HUES48 (cell line): ENCODE results near the gene CSRNP2.
"Not testable (repeated sequence)": the region's sequence is repeated elsewhere in the genome, so short reads cannot be mapped to it uniquely, and the experiment has no call there.

Experiments used
- H3K27ac ChIP-seq: one replicate; pipeline ENCODE4 v1.7.0; 2013; ENCODE audit warnings: low read depth, low read length, inconsistent platforms
- H3K27me3 ChIP-seq: 2 replicates; pipeline ENCODE4 v1.6.1; 2013; ENCODE audit warnings: mild to moderate bottlenecking, low read length; ENCODE audit not compliant: control insufficient read depth, insufficient read depth
- H3K36me3 ChIP-seq: 2 replicates; pipeline ENCODE4 v1.6.1; 2013; ENCODE audit warnings: low read length; ENCODE audit not compliant: control insufficient read depth, insufficient read depth
- H3K4me1 ChIP-seq: 2 replicates; pipeline ENCODE4 v1.6.1; 2013; ENCODE audit warnings: mild to moderate bottlenecking, low read length; ENCODE audit not compliant: control insufficient read depth, insufficient read depth
- H3K4me3 ChIP-seq: 2 replicates; pipeline ENCODE4 v1.5.1; 2013; ENCODE audit warnings: mild to moderate bottlenecking, low read depth, low read length
- H3K9ac ChIP-seq: 2 replicates; pipeline ENCODE4 v1.6.1; 2013; ENCODE audit warnings: mild to moderate bottlenecking, low read depth, low read length, moderate library complexity
- H3K9me3 ChIP-seq: 2 replicates; pipeline ENCODE4 v1.6.1; 2013; ENCODE audit warnings: low read length; ENCODE audit not compliant: control insufficient read depth, insufficient read depth

Gene CSRNP2

DNA sequence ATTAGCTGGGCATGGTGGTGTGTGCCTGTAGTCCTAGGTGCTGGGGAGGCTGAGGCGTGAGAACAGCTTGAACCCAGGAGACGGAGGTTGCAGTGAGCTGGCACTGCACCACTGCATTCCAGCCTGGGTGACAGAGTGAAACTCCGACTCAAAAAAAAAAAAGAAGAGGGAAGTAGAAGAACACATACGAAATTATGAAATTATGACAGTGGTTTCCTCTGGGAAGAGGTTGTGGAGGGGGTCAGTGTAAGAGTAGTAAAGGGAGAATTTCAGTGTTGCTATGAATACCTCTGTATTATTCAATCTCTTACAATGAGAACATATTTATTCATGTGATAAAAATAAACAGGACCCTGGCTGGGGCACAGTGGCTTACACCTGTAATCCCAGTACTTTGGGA lies 24.7 kb upstream of the CSRNP2 start:
- Histone ChIP-seq H3K4me1 (no peaks in the 10 kb centered on the region), H3K27ac (no peak overlapping the region), H3K36me3 (peaks cover 80% of the 10 kb centered on the region), H3K9me3 (no peaks in the 10 kb centered on the region), H3K4me3 (no peak overlapping the region), H3K9ac (no peak overlapping the region), H3K27me3 (no peaks in the 10 kb centered on the region)

DNA sequence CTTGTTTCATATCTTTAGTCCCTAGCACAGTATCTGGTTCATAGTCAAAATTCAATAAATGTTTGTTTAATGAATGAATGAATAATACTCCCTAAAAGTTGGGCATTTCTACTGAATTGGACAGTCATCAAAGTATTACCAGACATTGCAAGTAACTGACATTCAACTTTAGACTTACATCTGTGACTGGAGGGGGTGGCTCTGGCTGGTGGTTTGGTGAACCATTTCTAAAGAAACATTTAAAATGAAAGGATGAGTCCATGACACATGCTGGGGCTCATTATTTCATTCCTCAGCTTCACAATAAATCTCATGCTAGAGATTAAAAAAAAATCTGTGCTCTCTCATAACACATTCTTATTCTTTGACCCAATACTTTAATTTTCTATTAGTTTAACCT lies 20.6 kb upstream of the CSRNP2 start:
- Histone ChIP-seq H3K9ac (no peak overlapping the region), H3K4me1 (no peaks in the 10 kb centered on the region), H3K27ac (no peak overlapping the region), H3K4me3 (no peak overlapping the region), H3K27me3 (no peaks in the 10 kb centered on the region), H3K36me3 (peaks cover 90% of the 10 kb centered on the region), H3K9me3 (no peaks in the 10 kb centered on the region)

DNA sequence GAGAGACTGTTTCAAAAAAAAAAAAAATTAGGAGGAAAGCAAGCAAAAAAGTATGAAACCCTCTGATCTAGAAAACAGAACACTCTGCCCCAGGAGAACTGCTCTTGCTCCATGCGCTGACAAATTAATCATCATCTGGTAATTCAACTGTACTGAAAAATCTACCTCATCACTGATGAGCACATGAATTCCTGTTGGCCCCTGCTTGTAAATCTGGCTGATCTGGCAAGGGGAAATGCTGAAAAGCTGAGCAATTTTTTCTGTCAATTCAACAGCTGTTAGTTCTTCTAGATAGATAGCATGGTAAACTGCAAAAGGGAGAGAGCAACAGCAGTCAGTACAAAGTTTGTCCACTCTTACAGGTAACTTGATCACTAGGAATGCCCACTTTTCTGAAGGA lies 15.2 kb upstream of the CSRNP2 start:
- H3K36me3 ChIP-seq: peaks cover 96% of the 10 kb centered on the region

DNA sequence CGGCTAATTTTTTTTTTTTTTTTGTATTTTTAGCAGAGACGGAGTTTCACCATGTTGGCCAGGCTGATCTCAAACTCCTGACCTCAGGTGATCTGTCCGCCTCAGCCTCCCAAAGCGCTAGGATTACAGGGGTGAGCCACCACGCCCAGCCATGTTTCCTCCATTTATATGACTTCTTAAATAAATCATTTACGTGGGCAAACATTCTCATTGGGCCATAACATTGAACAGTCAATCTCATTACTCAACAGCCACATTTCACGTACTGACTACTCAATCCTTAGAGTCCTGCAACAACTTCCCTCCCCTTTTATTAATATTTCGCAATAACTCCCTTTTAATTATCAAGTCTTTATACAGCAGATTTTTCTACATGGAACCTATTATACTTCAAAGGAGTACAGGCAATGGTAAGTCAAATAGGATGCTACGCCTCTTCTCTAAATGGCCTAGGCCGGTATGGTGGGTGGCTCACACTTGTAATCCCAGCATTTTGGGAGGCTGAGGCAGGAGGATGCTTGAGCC lies 7.4 kb upstream of the CSRNP2 start:
- Histone ChIP-seq H3K36me3 (peaks cover 35% of the 10 kb centered on the region), H3K9ac (no peak overlapping the region), H3K27me3 (no peaks in the 10 kb centered on the region), H3K4me3 (no peak overlapping the region), H3K9me3 (no peaks in the 10 kb centered on the region), H3K27ac (no peak overlapping the region), H3K4me1 (no peaks in the 10 kb centered on the region)

More for the DNA sequence above, 15.2 kb upstream of the CSRNP2 start:
- H3K9ac ChIP-seq: no peak overlapping the region
- no peaks in the 10 kb centered on the region for H3K9me3 ChIP-seq
- H3K27ac ChIP-seq: no peak overlapping the region
- H3K4me1 ChIP-seq: no peaks in the 10 kb centered on the region
- H3K27me3 ChIP-seq: no peaks in the 10 kb centered on the region
- H3K4me3 ChIP-seq: no peak overlapping the region

DNA sequence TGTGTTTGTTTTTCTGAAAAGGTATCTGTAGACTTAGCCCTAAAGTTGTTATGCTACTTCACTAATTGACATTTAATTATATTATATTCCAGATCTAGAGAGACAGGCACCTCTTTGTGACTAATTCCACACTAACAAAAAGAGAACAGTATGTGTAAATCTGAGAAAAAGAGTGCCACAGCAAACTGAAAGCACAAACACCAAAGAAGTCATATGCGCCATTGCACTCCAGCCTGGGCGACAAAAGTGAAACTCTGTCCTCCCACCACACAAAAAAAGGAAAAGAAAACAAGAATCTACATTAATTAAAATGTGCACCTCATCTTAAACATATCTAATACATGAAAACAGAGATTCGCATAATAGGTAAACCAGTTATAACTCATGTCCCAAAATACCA lies 4.4 kb upstream of the CSRNP2 start:
- Histone ChIP-seq H3K4me3 (no peak overlapping the region), H3K9me3 (no peaks in the 10 kb centered on the region), H3K4me1 (no peaks in the 10 kb centered on the region), H3K27me3 (no peaks in the 10 kb centered on the region), H3K9ac (no peak overlapping the region), H3K36me3 (0 out of 2 replicates have a peak, but pooled peaks cover 9% of the 10 kb centered on the region), H3K27ac (no peak overlapping the region)

DNA sequence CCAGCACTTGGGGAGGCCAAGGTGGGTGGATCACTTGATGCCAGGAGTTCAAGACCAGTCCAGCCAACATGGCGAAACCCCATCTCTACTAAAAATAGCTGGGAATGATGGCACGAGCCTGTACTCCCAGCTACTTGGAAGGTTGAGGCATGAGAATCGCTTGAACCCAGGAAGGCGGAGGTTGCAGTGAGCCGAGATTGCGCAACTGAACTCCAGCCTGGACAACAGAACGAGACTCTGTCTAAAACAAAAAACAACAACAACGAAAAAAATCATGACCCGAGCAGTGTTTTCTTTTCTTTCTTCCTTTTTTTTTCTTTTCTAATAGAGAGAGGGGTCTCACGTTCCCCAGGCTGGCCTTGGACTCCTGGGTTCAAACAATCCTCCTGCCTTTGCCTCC lies 3.5 kb upstream of the CSRNP2 start:
- H3K9me3 ChIP-seq: no peaks in the 10 kb centered on the region
- H3K27me3 ChIP-seq: no peaks in the 10 kb centered on the region
- H3K27ac ChIP-seq: no peak overlapping the region
- no peak overlapping the region for H3K4me3 ChIP-seq
- peaks cover 5% of the 10 kb centered on the region for H3K4me1 ChIP-seq
- H3K36me3 ChIP-seq: 0 out of 2 replicates have a peak, but pooled peaks cover 5% of the 10 kb centered on the region
- no peak overlapping the region for H3K9ac ChIP-seq

DNA sequence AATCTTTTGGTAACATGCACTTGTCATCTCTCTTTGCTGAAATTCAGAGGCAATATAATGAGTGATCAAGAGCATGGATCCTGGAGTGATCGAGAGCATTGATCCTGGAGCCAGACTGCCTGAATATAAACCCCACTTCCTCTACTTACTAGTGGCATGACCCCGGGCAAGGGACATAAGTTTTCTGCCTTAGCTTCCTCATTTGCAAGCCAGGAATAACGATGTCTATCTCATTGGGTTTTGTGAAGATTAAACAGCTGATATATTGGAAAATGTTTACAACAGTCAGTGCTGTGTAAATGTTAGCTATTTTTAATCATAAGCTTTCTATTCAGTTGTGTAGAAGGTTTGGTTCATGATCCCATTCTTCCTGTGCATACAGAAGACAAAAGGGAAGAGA lies 2.4 kb upstream of the CSRNP2 start:
- H3K4me1 ChIP-seq: peaks cover 10% of the 10 kb centered on the region
- no peak overlapping the region for H3K4me3 ChIP-seq
- no peaks in the 10 kb centered on the region for H3K9me3 ChIP-seq
- H3K27ac ChIP-seq: no peak overlapping the region
- H3K36me3 ChIP-seq: 0 out of 2 replicates have a peak, but pooled peaks cover 4% of the 10 kb centered on the region
- no peaks in the 10 kb centered on the region for H3K27me3 ChIP-seq
- H3K9ac ChIP-seq: no peak overlapping the region

DNA sequence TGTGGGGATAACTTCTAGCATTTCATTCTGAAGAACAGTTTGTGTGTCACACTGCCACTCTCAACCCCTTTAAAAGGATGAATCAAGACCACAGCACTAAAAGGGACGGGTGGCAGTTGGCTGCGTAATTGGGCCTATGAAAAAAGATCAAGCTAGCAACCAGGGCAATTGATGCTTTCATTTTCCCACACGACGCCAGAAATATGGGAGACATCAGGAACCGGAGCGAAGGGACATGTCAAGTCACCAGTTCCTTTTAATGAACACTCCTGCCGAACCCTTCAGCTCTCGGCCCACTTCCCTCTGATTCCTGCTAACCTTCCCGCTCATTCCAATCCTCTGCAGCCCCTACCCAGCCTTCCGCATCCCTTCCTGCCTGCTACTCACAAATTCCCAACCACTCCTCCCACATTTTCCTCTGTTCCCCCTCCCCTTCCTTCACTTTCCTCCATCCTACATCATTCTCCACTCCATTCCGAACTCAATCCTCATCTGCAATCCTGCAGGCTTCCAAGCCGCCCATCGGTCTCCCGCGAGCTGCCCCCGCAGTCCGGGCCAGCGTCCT lies 753 bp downstream of the CSRNP2 start:
- Histone ChIP-seq H3K9ac (peak overlapping the region; percentile 67), H3K4me3 (peak overlapping the region; percentile 87), H3K4me1 (peaks cover 10% of the 10 kb centered on the region), H3K27ac (peak overlapping the region; percentile 91), H3K27me3 (no peaks in the 10 kb centered on the region), H3K36me3 (peaks cover 5% of the 10 kb centered on the region; the same call in 1 of the 2 replicates), H3K9me3 (no peaks in the 10 kb centered on the region)

DNA sequence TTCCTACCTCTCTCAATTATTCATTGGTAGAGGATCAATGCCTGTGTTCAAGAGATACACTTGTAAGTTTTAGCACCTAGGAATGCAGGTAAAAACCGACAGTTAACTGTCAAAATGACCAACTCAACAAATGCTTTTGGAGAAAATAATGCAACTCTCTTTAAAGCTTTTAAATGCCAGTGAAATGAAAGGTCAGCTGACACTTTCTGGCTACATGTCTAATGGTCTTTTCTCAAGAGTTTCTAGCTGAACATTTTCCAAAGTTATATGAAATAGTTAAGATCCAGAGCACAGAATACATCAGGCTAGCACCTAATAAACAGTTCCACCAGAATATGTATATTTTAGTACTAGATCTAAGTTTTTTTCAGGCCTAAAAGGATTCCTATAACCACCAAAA lies 2.0 kb downstream of the CSRNP2 start:
- Histone ChIP-seq H3K9me3 (no peaks in the 10 kb centered on the region), H3K36me3 (peaks cover 9% of the 10 kb centered on the region; the same call in 1 of the 2 replicates), H3K9ac (no peak overlapping the region), H3K27ac (no peak overlapping the region), H3K4me1 (peaks cover 10% of the 10 kb centered on the region), H3K4me3 (no peak overlapping the region), H3K27me3 (no peaks in the 10 kb centered on the region)

DNA sequence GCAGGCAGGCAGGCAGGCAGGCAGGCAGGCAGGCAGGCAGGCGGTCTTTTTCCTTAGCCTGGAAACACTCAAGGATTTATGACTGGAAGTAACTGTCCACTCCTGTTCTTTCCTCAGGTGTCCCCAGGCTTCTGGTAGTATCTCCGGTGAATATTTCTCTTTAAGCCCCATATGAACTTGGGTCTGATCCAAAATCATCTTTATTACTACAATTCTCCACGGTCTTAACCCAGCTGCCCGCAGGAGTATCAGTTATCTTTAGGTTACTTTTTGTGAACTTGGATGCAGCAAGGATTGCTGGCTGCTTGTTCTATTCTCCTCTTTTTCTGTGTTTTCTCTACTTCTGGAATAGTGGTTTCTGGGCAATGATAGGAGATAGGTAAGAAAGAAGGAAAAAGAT lies 3.3 kb downstream of the CSRNP2 start:
- H3K27me3 ChIP-seq: no peaks in the 10 kb centered on the region
- no peak overlapping the region for H3K9ac ChIP-seq
- H3K36me3 ChIP-seq: peaks cover 13% of the 10 kb centered on the region
- H3K9me3 ChIP-seq: no peaks in the 10 kb centered on the region
- no peak overlapping the region for H3K4me3 ChIP-seq
- H3K4me1 ChIP-seq: peaks cover 10% of the 10 kb centered on the region
- no peak overlapping the region for H3K27ac ChIP-seq

DNA sequence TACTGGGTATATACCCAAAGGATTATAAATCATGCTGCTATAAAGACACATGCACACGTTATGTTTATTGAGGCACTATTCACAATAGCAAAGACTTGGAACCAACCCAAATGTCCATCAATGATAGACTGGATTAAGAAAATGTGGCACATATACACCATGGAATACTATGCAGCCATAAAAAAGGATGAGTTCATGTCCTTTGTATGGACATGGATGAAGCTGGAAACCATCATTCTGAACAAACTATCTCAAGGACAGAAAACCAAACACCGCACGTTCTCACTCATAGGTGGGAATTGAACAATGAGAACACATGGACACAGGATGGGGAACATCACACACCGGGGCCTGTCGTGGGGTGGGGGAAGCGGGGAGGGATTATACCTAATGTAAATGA lies 4.5 kb downstream of the CSRNP2 start:
- H3K9ac ChIP-seq, H3K27me3 ChIP-seq, H3K9me3 ChIP-seq, H3K27ac ChIP-seq, H3K4me3 ChIP-seq, H3K4me1 ChIP-seq: not testable (repeated sequence)
- peaks cover 17% of the 10 kb centered on the region for H3K36me3 ChIP-seq
